G401 (cell line): ENCODE measurements around the gene MPC1L. TPM values are rescaled to one million over a fixed set of nuclear protein-coding genes. Genes with fewer than 3 reads are reported as not detected.
A peak's percentile ranks its signal among the peaks of the same experiment; 100 is the strongest.
"Not testable (repeated sequence)": the region's sequence is repeated elsewhere in the genome, so short reads cannot be mapped to it uniquely, and the experiment has no call there.

ENCODE experiments used
- DNase-seq: peaks from one replicate; pipeline ENCODE4 v3.0.0-alpha.2; 2015; ENCODE audit warnings: low spot score
- in situ Hi-C: cut with HindIII; loops from 2 replicates; pipeline ENCODE4 v1.10.0; 2016; ENCODE audit warnings: low sequenced_read_pairs, mixed read lengths
- total RNA-seq: library from RNA; depleted of rRNA; stranded (reverse); fragments of >200 nt; shearing (Covaris generic); gene quantifications from 2 replicates; pipeline ENCODE4 v1.2.3, GENCODE V29; 2014; rRNA removed

The MPC1L gene
- not detected in 2 replicates for total RNA-seq

GRCh38 chrX:40623139-40623536, at the start of gene MPC1L:
Gene MPC1L (plus strand): TSS chrX:40623428. CDS start chrX:40623566, 138 bp downstream.
- DNase-seq = no peak
- in situ Hi-C loops = no loop called here

GRCh38 chrX:40573763-40574162, 49.5 kb upstream of the MPC1L start:
- in situ Hi-C loops = no loop called here

GRCh38 chrX:40575411-40575810, 47.8 kb upstream of the MPC1L start:
- in situ Hi-C loops = not testable (repeated sequence)
- DNase-seq = peak; percentile 17

More at GRCh38 chrX:40573763-40574162, 49.5 kb upstream of the MPC1L start:
- DNase-seq = no peak

GRCh38 chrX:40576291-40576690, 46.9 kb upstream of the MPC1L start:
- in situ Hi-C loops = no loop called here

GRCh38 chrX:40578039-40578695, 45.1 kb upstream of the MPC1L start:
- in situ Hi-C loops = no loop called here
- DNase-seq = no peak

More at GRCh38 chrX:40576291-40576690, 46.9 kb upstream of the MPC1L start:
- no peak for DNase-seq

- in situ Hi-C loops = no loop called here
- no peak for DNase-seq
Observed at GRCh38 chrX:40579141-40579540, 44.1 kb upstream of the MPC1L start.

- DNase-seq = no peak
- in situ Hi-C loops = no loop called here
Observed at GRCh38 chrX:40579900-40580536, 43.2 kb upstream of the MPC1L start.

- DNase-seq = peak; percentile 94
- in situ Hi-C loops = no loop called here
Observed at GRCh38 chrX:40580537-40581335, 42.5 kb upstream of the MPC1L start, which contains the start of gene ATP6AP2. Gene ATP6AP2 (plus strand): TSS chrX:40580970. CDS start chrX:40581066, 96 bp downstream.

GRCh38 chrX:40581336-40581920, 41.8 kb upstream of the MPC1L start:
- DNase-seq = no peak

GRCh38 chrX:40582178-40582577, 41.0 kb upstream of the MPC1L start:
- in situ Hi-C loops, DNase-seq: not testable (repeated sequence)

More at GRCh38 chrX:40581336-40581920, 41.8 kb upstream of the MPC1L start:
- in situ Hi-C loops = no loop called here

GRCh38 chrX:40582811-40583210, 40.4 kb upstream of the MPC1L start:
- no peak for DNase-seq
- in situ Hi-C loops = no loop called here

- in situ Hi-C loops, DNase-seq: not testable (repeated sequence)
Observed at GRCh38 chrX:40587623-40588022, 35.6 kb upstream of the MPC1L start.

GRCh38 chrX:40589616-40590321, 33.5 kb upstream of the MPC1L start:
- DNase-seq, in situ Hi-C loops: not testable (repeated sequence)

- DNase-seq = no peak
- in situ Hi-C loops = no loop called here
Observed at GRCh38 chrX:40603446-40603845, 19.8 kb upstream of the MPC1L start.

GRCh38 chrX:40607381-40607780, 15.8 kb upstream of the MPC1L start:
- DNase-seq = no peak
- in situ Hi-C loops = no loop called here

GRCh38 chrX:40612511-40612910, 10.7 kb upstream of the MPC1L start:
- DNase-seq = no peak
- in situ Hi-C loops = no loop called here

GRCh38 chrX:40615976-40616375, 7.3 kb upstream of the MPC1L start:
- in situ Hi-C loops = no loop called here
- no peak for DNase-seq

- no peak for DNase-seq
- in situ Hi-C loops = no loop called here
Observed at GRCh38 chrX:40617566-40617965, 5.7 kb upstream of the MPC1L start.
